Activated T-cell treated with anti-CD3 and anti-CD28 coated beads, Interleukin-2, amount 50 U/mL, for 1 hour (primary cell): ENCODE data around the gene ABTB2.

Experiments
- DNase-seq: peaks from one replicate; pipeline ENCODE4 v3.0.0-alpha.2; 2020

ABTB2 gene

DNA sequence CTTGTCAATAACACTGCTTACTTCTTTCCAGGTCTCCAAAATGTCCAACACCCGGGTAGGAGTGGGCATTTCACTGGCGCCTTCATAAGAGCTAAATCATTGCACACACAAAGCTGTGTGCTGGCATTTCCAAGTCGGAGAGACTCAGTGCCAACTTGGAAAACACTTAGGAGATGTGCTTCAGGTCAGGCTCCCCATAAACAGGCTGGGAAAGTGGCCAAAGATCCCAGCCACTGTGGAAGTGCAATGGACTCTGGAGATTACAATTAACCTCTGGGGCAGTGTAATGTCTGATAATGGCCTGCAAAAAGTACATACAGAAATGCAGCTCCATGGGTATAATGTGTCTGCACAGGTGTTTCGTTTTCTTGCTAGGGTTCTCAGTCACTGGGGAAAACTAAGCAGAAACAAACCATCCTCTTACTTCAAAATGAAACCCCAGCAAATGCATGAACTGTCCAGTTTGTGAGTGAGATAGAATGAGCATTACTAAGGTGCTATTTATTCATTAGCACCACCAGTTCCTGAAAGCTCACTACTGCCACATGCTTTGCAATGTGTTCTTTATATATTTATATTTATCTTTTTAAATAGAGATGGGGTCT lies 79.0 kb downstream of the ABTB2 start:
- no peak for DNase-seq

DNA sequence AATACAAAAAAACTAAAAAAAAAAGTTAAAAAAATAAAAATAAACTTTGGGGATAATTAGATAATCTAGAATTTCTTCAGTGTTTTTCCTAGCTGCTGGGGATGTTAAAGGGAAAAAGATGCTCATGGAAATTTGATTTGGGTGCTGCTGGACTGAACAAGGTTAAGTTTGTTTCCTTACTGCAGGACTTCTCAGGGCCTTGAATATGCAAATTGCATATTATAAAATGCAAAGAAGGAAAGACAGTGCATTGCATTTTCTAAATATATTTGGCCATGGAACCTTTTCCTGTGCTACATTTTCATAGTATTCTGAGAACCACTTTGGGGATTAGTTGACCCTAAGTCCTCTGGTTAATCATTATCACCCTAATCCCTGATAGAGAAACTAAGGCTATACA lies 79.6 kb downstream of the ABTB2 start:
- no peak for DNase-seq

DNA sequence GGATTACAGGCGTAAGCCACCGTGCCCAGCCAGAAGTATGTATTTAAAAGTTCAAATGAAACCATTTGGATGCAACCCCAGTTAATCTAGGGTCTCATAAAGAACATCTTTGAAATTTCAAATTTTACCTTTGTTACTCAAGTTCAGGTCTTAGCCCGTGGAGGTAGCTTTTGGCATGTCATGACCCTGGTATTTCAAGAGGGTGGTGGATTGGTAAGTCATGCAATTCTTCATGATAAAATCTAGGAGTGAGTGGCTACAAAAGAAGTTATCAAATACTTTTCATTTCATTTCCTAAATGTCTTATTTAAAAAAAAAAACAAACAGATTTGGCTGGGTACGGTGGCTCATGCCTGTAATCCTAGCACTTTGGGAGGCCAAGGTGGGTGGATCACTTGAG lies 80.6 kb downstream of the ABTB2 start:
- no peak for DNase-seq

DNA sequence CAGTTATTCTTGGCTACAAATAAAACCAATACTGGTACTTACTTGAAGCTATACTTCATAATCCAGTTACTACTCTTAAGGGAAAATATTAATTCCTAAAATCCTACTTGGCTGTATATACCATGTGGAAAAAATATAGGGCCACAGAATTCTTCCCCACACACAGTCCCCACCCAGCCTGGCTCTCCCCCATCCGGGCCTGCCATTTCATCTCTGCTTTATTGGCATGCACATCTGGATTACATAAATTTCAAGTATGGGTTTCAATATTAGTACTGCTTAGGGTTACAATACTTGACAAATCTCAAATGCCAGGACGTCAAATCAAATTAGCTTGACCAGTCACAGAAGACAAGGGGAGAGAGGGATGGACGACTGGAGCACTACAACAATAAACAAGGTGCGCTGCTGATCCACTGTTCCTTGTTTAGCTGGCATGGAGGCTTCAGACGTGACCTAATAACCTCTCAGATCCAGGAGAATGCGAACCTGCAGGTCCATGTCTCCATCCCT lies 81.4 kb downstream of the ABTB2 start:
- DNase-seq: no peak

DNA sequence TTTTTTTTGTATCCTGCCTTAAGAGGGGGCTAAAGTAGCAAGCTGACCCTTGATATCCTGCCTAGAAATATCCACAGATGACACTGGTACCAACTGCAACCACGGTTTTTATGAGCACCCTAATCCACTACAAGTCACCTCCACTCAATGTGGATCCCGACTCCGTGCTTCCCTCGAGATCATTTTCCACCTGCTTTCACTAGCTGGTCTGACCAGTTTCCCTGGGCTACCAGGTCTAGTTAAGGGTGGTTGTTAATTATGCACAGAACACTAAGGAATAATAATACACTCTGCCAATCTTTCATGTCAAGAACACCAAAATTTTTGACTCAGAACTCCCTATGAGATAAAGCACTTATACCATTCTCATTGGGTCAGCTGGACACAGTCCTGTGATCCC lies 82.3 kb downstream of the ABTB2 start:
- no peak for DNase-seq

DNA sequence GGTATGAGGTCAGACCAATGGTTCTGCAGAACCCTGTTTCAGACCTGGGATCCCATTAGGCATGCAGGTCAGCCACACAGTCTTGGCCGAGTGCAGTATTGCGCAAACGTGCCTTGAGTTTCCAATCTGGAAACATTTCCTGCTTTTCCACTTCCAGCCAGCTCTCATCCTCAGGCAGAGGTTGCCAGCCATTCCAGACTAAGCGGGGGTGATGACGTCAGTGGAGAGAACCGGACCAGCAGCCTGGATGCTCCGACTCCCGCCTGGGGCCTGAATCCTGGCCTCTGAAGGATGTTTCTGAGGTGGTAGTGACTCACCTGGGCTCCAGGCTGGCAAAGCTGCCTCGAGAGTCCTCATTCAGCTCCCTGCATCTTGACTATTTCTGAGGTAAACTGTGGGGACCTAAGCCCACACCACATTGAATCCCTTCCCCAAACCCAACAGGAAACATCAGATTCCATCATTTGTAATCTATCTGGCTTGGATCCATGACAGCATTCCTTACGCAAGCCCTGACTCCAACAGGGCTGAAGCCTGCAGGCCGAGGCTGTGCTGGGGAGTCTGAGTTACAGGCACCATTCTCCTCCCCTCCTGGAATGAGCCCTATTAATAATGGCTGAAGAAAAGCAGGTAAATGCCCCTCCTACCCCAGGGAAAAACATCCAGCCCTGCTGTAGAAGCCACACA lies 83.0 kb downstream of the ABTB2 start:
- DNase-seq: no peak

DNA sequence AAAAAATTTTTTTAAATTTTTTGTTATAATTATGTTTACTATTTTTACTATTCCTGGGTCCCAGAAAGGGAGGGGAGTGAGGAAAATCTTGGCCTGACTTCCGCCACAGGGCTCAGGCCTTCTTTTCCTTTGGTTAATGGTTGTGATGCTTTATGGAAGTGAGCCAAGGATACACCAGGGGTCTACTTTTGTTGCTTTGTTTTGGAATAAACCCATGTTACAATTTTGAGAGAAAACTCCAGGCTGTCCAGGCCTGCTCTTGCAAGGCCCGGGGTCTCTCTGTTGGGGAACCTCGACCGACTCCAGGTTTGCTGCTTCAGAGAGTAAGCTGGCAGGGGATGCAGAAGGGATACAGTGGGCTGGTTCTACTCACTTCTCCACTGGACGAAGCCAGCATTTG lies 84.7 kb downstream of the ABTB2 start:
- no peak for DNase-seq

DNA sequence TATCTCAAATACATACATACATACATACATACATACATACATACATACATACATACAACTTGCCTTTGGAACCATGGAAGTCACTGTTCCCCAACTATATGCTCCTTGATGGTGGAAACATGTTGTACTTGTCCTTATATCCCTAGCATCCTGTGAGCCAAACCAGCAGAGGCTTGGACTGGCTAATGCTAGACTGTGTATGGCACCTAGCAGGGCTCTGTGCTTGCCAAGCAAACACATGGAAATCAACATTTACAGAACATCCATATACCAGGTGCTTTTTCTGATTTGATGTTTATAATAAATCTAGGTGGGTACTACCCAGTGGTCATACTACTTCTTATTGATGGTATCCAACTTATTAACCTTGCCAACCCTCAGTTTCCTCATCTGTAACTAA lies 86.1 kb downstream of the ABTB2 start:
- no peak for DNase-seq

DNA sequence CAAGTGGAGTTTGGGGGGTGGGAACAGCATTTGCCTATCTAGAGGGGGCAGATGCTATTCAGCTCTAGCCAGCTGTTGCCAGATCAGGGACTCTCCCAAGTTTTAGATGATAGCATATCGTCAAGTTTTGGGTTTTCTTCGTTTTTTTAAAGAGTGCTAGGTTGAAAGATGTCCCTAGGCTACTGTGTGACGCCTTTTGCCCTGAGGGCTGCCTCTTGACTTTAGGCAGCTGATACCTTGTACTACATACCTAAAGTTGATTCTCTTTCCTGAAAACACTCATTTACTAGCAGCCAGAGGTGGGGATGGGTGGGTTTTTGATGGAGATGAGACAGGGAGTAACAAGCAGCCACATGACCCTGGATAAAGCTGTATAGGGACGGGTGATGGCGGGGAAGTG lies 87.1 kb downstream of the ABTB2 start:
- no peak for DNase-seq

DNA sequence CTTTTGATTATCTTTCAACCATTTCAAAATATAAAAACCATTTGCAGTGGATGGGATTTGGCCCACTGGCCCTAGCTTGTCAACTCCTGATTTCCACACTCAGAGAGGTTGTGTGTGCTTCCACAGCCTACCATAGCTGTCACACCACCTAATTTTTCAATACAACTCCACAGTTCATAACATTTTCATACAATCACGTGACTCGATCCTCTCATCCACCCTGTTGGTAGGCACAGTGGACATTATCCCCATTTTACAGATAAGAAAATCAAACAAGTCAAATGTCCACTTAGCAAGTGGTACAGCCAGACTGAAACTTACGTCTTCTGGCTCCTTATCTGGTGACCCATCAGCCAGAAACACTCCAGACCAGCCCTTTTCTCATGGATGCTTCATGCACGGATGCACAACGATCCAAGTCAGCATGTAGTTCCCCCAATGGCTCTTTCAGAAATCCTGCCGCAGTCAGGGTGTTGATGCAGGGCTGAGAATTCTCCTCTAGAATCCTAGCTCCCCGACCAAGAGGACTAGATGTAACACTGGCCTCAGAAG lies 88.0 kb downstream of the ABTB2 start:
- DNase-seq: no peak

DNA sequence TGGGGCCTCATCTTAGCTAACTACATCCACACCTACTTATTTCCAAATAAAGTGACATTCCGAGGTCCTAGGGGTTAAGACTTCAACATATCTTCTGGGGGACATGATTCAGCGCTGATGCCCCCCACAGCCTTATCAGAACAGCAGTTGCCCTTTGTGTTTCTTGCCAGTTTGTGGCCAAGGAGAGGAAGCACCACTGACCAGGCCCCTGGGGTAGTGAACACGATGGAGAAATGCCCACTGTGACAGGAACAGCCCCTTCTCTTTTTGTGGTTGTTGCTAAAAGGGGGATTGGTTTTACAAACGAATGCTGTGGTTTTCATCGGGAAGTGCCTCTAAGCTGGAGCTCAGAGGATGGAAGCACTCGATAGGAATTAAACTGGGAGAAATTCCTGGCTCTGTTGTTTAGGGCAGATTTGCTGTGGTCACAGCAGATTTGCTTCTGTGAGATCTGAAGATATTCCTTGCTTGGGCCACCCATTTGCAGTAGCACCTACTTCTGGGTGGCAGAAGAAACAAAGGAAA lies 88.8 kb downstream of the ABTB2 start:
- DNase-seq: no peak

DNA sequence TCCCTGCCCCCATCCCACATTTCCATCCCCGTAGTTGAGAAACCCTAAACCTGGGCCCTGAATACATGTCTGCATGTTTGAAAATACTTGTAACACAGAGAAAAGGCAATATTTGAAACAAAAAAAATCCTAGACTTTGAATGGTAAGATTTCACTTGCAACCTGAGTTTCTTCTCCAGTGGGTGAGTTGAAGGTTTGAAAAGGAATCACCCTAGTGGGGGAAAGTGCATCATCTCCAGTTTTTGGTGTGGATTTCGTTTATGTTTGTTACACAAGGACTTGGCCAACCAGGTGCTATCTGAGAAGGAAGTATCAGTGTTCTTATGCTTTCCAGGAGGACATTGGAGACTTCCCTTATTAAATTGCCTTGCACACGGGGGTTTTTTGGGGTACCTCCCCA lies 90.4 kb downstream of the ABTB2 start:
- DNase-seq: no peak

DNA sequence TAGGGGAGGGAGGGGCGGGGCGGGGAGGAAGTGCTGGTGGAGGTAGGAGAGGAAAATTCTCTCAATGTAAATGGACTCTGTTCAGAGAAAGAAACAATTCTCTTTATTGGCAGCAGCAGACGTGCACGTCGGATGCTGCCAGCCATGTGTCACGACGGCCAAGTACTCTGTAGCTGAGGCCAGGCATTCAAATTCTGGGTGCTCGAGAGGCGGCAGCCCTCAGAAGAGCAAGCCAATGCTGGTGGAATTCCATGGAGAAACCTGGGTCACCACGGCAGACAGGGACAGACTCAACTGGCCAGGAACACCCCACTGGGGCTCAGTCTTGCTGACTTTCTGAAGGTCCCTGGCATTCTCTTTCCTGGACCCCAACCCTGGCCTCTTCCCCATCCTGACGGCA lies 90.8 kb downstream of the ABTB2 start:
- DNase-seq: no peak

DNA sequence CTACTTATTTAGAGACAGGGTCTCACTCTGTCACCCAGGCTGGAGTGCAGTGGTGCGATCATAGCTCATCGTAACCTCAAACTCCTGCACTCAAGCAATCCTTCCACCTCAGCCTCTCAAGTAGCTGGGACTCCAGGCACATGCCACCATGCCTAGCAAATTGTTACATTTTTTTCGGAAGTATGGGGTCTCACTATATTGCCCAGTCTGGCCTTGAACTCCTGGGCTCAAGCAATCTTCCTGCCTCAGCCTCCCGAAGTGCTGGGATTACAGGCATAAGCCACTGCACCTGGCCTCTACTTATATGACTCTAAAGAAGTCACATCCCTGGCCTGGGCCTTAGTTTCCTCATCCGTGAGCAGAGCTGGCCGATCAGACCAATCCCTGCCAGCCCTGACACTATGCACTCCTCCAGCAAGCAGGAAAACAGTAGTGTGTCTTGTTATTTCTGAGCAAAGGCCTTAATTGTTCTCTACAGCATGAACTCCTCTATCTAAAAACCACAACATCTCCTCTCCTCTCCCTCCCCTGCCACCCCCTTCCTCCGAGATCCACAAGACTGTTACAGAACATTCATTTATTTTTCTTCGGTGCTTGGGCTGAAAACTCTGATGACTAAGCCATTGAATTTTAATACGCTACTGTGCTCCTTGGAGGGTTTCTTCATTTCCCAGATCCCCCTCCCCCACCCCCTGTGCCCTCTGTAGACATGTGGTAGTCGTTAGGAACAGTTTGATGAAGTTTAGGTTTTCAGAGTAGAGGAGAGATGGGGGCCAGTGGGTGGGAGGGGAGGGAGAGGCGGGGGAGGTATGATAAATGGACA lies 91.5 kb downstream of the ABTB2 start:
- DNase-seq: no peak

DNA sequence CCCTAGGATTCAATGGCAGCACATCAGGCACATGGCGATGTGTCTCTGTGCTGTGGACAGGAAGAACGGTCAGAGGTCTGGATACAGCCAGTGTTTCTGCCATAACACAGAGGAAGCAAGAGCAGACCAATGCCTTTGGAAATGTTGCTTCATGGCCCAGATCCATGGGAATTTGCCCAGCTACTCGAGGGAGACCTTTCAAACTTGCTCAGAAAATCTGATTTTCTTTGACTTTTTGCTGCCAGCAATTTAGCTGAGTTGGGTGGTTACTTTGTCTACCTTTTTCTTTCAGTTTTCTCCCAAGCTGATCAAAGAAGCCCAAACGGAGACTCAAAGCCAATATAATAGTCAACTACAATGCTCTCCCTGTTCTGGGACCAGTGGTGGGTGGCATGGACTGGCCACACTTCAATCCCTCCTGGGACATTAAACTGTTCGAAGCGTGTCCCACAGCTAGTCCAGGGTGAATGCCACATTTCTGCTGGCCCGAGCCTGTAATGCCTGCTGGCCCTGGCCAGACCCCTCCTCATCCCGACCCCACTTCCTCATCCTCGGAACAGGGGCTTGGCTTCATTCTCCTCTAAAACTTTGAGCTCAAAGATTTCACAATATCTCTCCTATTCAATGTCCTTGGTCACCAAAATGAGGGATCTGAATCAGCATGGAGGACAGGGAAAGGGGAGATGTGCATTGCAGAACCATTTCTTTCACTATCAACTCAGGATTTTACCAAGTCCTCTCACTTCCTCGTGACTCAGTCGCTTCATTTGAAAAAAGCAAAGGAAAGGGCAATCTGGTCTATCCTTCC lies 93.3 kb downstream of the ABTB2 start:
- no peak for DNase-seq

DNA sequence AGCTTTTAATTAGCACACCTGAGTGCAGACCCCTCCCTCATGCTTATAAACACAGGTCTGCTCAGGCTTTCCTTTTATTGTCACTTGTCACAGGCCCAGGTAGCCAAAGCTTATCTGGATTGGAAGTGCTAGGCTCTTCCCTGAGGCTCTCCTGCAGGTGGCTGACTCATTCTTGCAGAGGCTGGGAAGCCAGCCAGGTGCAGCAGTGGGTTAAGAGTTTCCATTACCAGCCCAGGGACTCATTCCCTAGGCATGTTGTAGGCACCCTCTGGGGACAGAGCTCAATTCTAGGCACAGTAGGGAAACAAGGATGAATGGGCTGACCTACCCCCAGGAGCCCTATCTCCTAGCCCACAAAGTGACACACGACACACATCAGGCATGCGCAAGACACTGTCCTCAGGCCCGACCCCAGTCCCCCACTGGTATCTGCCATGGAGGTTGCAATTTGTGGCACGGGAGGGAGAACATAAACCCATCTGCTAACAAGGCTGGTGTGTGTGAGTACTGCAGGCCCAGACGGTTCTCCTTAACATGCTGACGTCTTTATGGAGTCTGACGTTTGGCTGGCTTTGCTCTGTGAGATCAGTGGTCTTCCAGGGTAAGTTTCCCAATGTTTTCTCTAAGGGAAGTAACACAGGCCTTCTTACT lies 94.2 kb downstream of the ABTB2 start:
- no peak for DNase-seq

DNA sequence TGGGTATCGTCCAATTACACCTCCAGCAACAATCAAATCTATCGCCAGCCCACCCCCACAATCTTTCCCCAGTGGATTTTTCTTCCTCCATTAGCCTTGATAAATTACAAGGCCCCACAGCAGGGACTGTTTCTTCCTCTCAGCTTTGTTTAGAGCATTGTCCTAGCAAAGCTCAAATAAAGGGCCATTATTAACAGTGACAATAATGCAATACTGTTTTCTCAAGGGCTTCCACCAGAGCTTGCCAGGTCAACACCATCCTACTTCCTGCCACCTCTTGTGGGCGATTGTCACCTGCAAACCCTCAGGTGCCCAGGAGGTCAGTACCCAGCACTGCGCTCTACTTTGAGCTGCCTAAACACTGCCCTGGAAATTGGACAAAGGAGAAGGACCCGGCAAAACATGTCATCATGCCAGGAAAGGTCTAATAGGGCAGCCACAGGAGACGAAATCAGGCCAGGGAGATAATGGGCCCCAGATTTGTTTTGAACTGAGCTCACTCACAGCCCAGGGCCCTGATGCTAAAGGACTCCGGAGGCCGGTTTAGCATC lies 95.2 kb downstream of the ABTB2 start:
- no peak for DNase-seq

DNA sequence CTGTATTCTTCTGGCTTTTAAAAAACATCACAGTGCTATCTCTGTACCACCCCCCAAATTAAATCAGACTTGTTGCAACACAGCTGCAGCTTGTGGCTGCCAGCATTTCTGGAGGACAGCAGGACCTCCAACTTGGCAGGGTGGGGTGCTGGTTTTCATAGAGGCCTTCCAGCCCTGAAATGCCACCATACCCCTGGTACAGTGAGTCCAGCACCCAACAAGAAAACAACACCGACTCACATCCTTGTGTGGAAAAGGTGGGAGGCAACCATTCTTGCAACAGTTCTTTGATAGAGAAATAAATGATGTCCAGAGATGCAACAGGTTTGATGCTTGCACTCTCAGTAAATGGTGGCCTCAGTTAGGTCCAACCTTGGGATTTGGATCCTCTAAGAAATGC lies 96.0 kb downstream of the ABTB2 start:
- DNase-seq: no peak

DNA sequence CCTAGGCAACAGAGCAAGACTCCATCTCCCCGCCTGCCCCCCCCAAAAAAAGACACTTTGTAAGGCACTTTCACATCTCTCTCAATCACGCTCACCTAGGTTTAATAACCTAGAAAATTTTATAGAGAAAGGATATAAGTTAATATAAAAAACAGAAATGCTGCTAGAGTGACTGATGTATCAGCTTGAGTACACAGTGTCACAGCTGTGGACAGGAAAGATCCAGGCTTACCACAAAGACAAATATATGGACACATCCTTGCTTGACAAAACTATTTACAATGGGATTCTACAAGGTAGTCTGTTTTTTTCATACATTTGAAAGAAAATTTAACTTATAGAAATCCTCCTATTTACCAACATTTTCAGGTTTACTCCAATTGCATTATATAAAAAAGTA lies 96.7 kb downstream of the ABTB2 start:
- no peak for DNase-seq

DNA sequence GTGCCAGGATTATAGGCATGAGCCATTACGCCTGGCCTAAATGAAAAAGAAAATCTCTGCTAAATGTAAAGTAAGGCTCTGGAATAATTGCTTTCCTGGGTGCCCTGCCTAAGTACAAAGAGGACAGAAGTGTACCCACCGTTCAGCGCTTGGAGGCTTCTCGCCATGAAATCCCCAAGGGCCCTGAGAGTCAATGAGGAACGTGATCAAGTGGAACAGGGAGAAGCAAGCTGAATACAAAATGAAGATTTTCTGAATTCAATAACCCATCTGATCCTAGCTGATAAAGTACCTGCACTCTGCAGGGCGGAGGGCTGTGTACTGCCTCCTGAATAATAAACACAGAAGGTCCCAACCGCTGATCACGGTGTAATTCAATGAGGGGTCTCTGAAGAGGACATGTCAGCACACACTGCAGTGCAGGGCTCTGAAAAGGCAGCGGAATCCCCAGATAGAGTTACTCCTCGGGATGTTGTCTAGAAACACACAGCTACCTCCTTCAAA lies 97.7 kb downstream of the ABTB2 start:
- no peak for DNase-seq

DNA sequence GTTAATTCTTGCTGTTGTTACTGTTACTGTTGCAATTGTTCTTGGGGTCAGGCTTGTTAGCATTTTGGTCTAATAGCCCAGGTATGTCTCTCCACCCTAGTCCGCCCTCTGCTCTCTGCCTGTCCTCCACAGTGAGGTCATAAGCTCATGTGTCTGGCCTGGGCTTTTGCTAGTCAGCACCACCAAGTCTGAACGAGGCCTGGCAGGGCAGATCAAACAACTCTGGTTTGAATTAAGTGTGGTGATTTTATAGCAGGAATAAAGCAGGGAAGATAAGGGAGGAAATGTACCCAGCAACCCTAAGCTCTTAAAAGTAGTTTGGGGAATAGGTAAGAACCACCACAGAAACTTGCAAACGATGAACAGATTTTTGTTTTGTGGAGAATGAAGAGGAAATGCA lies 98.7 kb downstream of the ABTB2 start:
- no peak for DNase-seq

DNA sequence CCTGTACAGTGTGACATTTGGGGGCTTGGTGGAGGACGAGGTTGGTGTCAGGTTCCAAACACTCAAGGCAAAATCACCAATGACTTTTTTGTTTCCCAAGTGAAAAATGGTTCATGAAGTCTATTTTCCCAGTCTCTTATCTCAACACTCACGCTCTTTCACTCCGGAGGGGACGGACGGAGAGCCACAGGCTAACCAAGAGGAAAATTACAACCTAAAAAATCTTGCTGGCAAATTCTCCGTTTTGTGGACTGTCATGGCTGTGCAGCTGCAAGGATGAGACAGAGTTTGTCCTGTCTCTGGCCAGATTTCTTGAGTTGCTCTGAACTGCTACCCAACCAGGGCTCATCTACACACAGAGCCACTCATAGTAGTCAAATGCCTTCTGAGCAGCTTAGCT lies 101.2 kb downstream of the ABTB2 start:
- no peak for DNase-seq
